HepG2 (cell line): Measurements from ENCODE around the gene NOTCH4. TPM values are rescaled to one million over a fixed set of nuclear protein-coding genes. Genes with fewer than 3 reads are reported as not detected.
"Not testable (repeated sequence)": the region's sequence is repeated elsewhere in the genome, so short reads cannot be mapped to it uniquely, and the experiment has no call there.

ENCODE experiments used
- ATAC-seq: fragments of 200-7000 bp; cut with Tn5 transposase; 3 replicates; pipeline ENCODE4 v1.9.1; 2020; ENCODE audit warnings: mild to moderate bottlenecking, moderate library complexity
- BruUV-seq: library from RNA; stranded (reverse); fragments of 400-500 nt; replicated peaks from 2 replicates; lab custom pipeline; 2021; lab: Mats Ljungman, UMichigan
- CTCF ChIA-PET: fragments of 300-600 bp; formaldehyde crosslinking; extraction: SDS; loops from one replicate; lab custom pipeline; 2021; ENCODE audit warnings: low total read pairs, inconsistent platforms, low intra/inter-chr PET ratio; lab: Yijun Ruan, JAX
- POLR2A ChIA-PET: fragments of 350-600 bp; sonication (Branson Sonifier 250); formaldehyde crosslinking; loops from one replicate; lab custom pipeline; 2020; ENCODE audit warnings: antibody characterized with exemption, inconsistent platforms; lab: Yijun Ruan, JAX
- DNase-seq: peaks from one replicate; pipeline ENCODE4 v3.0.0-alpha.2; 2015; ENCODE audit warnings: low spot score
- FAIRE-seq: peaks from 3 replicates; lab custom pipeline; 2011; peaks lifted over from hg19 to GRCh38; lab: Jason Lieb, UNC
- H2AFZ ChIP-seq: one replicate; pipeline ENCODE4 v1.6.1; 2011; ENCODE audit warnings: low read length, inconsistent platforms
- H3K27ac ChIP-seq: fragments of 300-600 bp; 3 replicates; pipeline ENCODE4 v1.8.0; 2011; ENCODE audit warnings: mixed run types, mild to moderate bottlenecking, mixed read lengths, low read length, inconsistent platforms; ENCODE audit not compliant: insufficient read depth; ENCODE audit errors: extremely low read length
- H3K27me3 ChIP-seq, 2 experiments: fragments of 200-600 bp in 1 of 2; 2 replicates in 1 of 2; 3 replicates in 1 of 2; pipeline versions ENCODE4 v1.6.0 to v1.8.0; 2011; ENCODE audit warnings: low read length in 2 of 2, mild to moderate bottlenecking in 2 of 2, moderate library complexity in 2 of 2, inconsistent platforms in 1 of 2; ENCODE audit not compliant: insufficient read depth in 2 of 2, control insufficient read depth in 1 of 2
- H3K36me3 ChIP-seq, 2 experiments: fragments of 200-600 bp in 1 of 2; replicated peaks in 1 of 2; 2 replicates in 1 of 2; 3 replicates in 1 of 2; pipeline versions ENCODE4 v1.5.1 to v1.8.0; 2011; ENCODE audit warnings: low read length in 2 of 2, inconsistent platforms in 1 of 2; ENCODE audit not compliant: insufficient read depth in 2 of 2, control insufficient read depth in 1 of 2
- H3K4me1 ChIP-seq: 2 replicates; pipeline ENCODE4 v1.5.1; 2012; ENCODE audit warnings: low read length, inconsistent platforms; ENCODE audit not compliant: insufficient read depth
- H3K4me2 ChIP-seq: 2 replicates; pipeline ENCODE4 v1.6.0; 2011; ENCODE audit warnings: low read depth, low read length, inconsistent platforms
- H3K4me3 ChIP-seq, 3 experiments: fragments of 200-600 bp in 1 of 3; sonication (generic), shearing (Covaris generic) in 1 of 3; replicated peaks in 1 of 3; 2 replicates each; pipeline ENCODE4 v1.5.1; 2011 to 2016; ENCODE audit warnings: low read length in 3 of 3, inconsistent platforms in 2 of 3, low read depth in 2 of 3, mild to moderate bottlenecking in 2 of 3, control low read depth in 1 of 3, mixed read lengths in 1 of 3; ENCODE audit not compliant: insufficient read depth in 1 of 3
- H3K79me2 ChIP-seq: one replicate; pipeline ENCODE4 v1.6.1; 2011; ENCODE audit warnings: low read length, inconsistent platforms; ENCODE audit not compliant: insufficient read depth
- H3K9ac ChIP-seq: 2 replicates; pipeline ENCODE4 v1.6.0; 2011; ENCODE audit warnings: mild to moderate bottlenecking, low read depth, low read length, inconsistent platforms; ENCODE audit not compliant: insufficient read depth
- H3K9me3 ChIP-seq: 2 replicates; pipeline ENCODE4 v1.5.1; 2012; ENCODE audit warnings: mild to moderate bottlenecking, low read length
- H4K20me1 ChIP-seq: 2 replicates; pipeline ENCODE4 v1.6.0; 2011; ENCODE audit warnings: inconsistent platforms, mild to moderate bottlenecking, low read length, moderate library complexity; ENCODE audit not compliant: insufficient read depth
- RBFOX2 ChIP-seq: fragments of 200-400 bp; formaldehyde crosslinking; IDR thresholded peaks from 2 replicates; pipeline ENCODE4 v1.6.1; 2017; ENCODE audit warnings: low read depth, mild to moderate bottlenecking, low read length
- ZNF709 ChIP-seq: sonication (generic); formaldehyde crosslinking; IDR thresholded peaks from 2 replicates; pipeline ENCODE4 v1.5.0; 2020; ENCODE audit warnings: mild to moderate bottlenecking, missing genetic modification reagents
- WGBS: methylation state at CpG from one replicate; pipeline ENCODE4 v1.1.6; 2017; ENCODE audit warnings: low lambda C conversion rate; 5-methylcytosine and 5-hydroxymethylcytosine counted together
- in situ Hi-C: cut with HindIII; loops from 2 replicates; pipeline ENCODE4 v1.10.0; 2017; ENCODE audit warnings: low pct_unique_long_range_greater_than_20kb; ENCODE audit not compliant: extremely low pct_ligation_motif_present
- intact Hi-C: fragments of 100-400 bp; cut with micrococcal nuclease; formaldehyde crosslinking; loops from one replicate; pipeline ENCODE4 v1.10.0; 2022; ENCODE audit not compliant: unreplicated experiment
- polyA plus RNA-seq, 8 experiments: library from polyadenylated mRNA; depleted of rRNA in 3 of 8; stranded (reverse) in 7 of 8; unstranded in 1 of 8; fragments of >200 nt; fragmentation: Illumina TruSeq in 4 of 8; extraction: Trizol in 4 of 8; gene quantifications; 2 replicates each; pipeline versions ENCODE4 v1.2.1 to v1.2.3, GENCODE V29; 2011 to 2016; ENCODE audit warnings: low read depth in 4 of 8, missing spikeins in 1 of 8, mixed read lengths in 1 of 8; ENCODE audit not compliant: insufficient read depth in 1 of 8
- total RNA-seq, 5 experiments: library from RNA; depleted of rRNA; stranded (reverse); fragments of >200 nt; fragmentation: Illumina TruSeq; extraction: Trizol; gene quantifications; 2 replicates each; pipeline ENCODE4 v1.2.3, GENCODE V29; 2016; ENCODE audit warnings: low read depth in 1 of 5
- TF ChIP-seq, protein P1 (sequence below): sonication (generic); formaldehyde crosslinking; IDR thresholded peaks from 2 replicates; pipeline ENCODE4 v1.5.0; 2020; ENCODE audit warnings: mild to moderate bottlenecking, missing genetic modification reagents

NOTCH4 gene
- total and polyA plus RNA-seq, 2 of the 13 experiments (the other 11 are each of a cell fraction or from before 2014, with no cell fraction given): 0.51 to 0.83 TPM

DNA sequence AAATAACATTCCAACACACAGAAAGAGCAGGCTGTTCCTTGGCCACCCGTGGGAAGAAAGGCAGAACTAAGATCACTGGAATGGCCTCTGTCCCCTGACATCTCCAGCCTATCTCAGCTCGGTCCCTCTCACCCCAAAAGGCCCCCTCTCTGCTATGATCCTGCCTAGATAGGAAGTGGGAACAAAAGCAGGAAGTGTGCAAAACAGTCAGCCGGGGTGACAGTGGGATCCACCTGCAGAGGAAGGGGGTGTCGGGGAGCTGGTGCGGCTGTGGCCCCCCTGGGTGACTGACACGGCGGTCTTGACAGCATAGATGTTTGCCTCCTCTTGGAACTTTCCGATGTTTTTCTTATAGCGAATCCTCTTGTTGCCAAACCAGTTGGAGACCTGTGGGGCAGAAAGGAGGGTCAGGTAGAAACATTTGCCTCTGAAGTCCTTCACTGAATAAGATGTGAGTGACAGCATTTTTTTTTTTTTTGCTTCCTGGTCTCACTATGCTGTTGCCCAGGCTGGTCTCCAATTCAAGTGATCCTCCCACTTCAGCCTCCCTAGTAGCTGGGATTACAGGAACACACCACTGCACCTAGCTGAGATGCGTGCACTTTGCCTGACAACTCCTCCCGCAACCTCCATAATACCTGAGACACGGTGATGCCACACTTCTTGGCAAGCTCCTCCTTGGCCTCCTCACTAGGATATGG, 36.7 kb downstream of the NOTCH4 start:
- H3K9ac ChIP-seq: no peak overlapping the region
- H3K79me2 ChIP-seq: peaks cover 15% of the 10 kb centered on the region
- WGBS: 94% methylated on average over 12 of the region's 12 CpGs
- peaks cover 28% of the 10 kb centered on the region for H3K4me1 ChIP-seq
- CTCF ChIA-PET: no interaction called here
- TF ChIP-seq, protein P1, sequence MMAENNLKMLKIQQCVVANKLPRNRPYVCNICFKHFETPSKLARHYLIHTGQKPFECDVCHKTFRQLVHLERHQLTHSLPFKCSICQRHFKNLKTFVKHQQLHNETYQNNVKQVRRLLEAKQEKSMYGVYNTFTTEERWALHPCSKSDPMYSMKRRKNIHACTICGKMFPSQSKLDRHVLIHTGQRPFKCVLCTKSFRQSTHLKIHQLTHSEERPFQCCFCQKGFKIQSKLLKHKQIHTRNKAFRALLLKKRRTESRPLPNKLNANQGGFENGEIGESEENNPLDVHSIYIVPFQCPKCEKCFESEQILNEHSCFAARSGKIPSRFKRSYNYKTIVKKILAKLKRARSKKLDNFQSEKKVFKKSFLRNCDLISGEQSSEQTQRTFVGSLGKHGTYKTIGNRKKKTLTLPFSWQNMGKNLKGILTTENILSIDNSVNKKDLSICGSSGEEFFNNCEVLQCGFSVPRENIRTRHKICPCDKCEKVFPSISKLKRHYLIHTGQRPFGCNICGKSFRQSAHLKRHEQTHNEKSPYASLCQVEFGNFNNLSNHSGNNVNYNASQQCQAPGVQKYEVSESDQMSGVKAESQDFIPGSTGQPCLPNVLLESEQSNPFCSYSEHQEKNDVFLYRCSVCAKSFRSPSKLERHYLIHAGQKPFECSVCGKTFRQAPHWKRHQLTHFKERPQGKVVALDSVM: peak; percentile 74; the same call in 1 of the 2 replicates
- TF ChIP-seq RBFOX2 (peak; percentile 54), ZNF709 (no peak)
- intact Hi-C loops: no loop called here
- POLR2A ChIA-PET: interaction anchor here (2.0 to 7.1 kb wide), 3 partner anchors 8 to 59 kb away, joined by 4 to 127 read pairs (median 10); partner anchors contain the start of genes AGPAT1, ATF6B and RNF5
- H4K20me1 ChIP-seq: no peaks in the 10 kb centered on the region
- no peaks in the 10 kb centered on the region; a peak in 1 of 5 replicates for H3K27me3 ChIP-seq
- no peak overlapping the region for H3K4me2 ChIP-seq
- peaks cover 12 to 29% of the 10 kb centered on the region in 2 experiments for H3K36me3 ChIP-seq
- H3K27ac ChIP-seq: no peak overlapping the region
- DNase-seq (no peak), FAIRE-seq (no peak), ATAC-seq (no peak)
- no peak overlapping the region for H3K4me3 ChIP-seq
- no peak overlapping the region for H2AFZ ChIP-seq
- in situ Hi-C loops: no loop called here
- no TSS peak for BruUV-seq
- no peaks in the 10 kb centered on the region for H3K9me3 ChIP-seq

DNA sequence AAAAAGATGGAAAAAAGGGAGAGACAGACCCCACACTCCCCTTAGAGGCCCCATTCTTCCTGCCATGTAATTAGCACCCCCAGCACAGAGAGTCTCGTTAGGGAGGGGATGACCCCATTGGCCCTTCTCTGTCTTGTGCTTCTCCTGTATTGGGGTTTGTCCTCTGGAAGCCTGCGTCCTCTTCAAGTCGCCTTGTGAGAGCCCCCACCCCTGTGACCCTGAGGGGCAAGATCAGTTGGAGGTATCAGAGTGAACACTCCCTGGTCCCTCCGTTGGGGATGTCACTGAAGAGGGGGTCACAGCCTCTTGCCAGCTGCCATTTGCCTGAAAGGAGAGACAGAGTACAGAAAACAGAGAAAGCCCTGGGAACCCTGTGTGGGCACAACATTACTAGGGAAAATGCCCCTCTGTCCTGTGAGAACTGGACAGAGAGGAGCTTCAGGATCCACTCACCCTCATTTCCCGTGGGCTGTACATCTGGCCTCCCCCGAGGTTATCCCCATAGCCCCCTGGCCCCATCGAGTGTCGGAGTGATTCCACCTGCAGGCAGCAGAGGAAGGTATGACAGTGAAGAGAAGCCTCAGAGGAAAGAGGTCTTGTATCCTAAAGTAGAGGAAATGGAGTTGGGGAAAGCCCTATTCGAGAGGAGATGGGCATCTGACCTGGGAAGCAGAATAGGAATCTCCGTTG, 37.6 kb downstream of the NOTCH4 start:
- DNase-seq, in situ Hi-C loops, ATAC-seq, BruUV-seq, FAIRE-seq, H3K27me3 ChIP-seq, CTCF ChIA-PET, intact Hi-C loops, H3K9ac ChIP-seq, H3K27ac ChIP-seq, H3K4me2 ChIP-seq, H2AFZ ChIP-seq, H4K20me1 ChIP-seq, H3K9me3 ChIP-seq, H3K4me3 ChIP-seq: not testable (repeated sequence)
- peaks cover 19% of the 10 kb centered on the region for H3K4me1 ChIP-seq
- H3K79me2 ChIP-seq: peaks cover 15% of the 10 kb centered on the region
- POLR2A ChIA-PET: interaction anchor here (1.0 to 7.1 kb wide), 3 partner anchors 8 to 70 kb away, joined by 4 to 127 read pairs (median 10); partner anchors contain the start of genes AGPAT1 and RNF5
- 94% methylated on average over 10 of the region's 10 CpGs for WGBS
- peaks cover 16 to 34% of the 10 kb centered on the region in 2 experiments for H3K36me3 ChIP-seq

DNA sequence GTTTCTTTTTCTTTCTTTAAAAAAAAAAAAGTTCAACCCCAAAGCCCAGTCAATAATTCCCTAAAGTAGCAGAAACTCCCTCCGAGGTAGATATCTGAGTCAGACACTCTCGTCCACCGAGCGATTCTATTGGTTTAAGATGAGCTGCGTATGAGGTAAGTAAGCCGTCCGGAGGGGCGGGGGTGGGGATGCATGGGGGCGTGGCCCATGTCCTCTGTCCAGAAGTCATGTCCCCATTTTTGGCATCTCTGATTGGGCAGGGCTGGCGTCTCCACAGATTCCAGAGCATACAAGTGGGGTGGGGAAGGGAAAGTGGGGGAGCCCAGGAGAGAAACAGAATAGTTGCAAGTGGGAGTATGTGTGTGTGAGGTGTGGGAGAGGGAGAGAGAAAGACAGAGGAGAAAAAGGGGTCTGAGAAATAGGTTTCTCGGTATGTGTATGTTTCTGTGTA, 38.2 kb downstream of the NOTCH4 start:
- Histone ChIP-seq H3K4me1 (peaks cover 13% of the 10 kb centered on the region), H3K36me3 (peaks cover 21 to 40% of the 10 kb centered on the region in 2 experiments), H3K79me2 (peaks cover 14% of the 10 kb centered on the region)
- H3K4me3 ChIP-seq, DNase-seq, H4K20me1 ChIP-seq, CTCF ChIA-PET, ATAC-seq, H3K4me2 ChIP-seq, in situ Hi-C loops, H3K27me3 ChIP-seq, BruUV-seq, H2AFZ ChIP-seq, H3K9ac ChIP-seq, FAIRE-seq, intact Hi-C loops, H3K9me3 ChIP-seq, H3K27ac ChIP-seq: not testable (repeated sequence)
- POLR2A ChIA-PET: interaction anchor here (1.0 to 7.1 kb wide), 3 partner anchors 7 to 69 kb away, joined by 4 to 127 read pairs (median 10); partner anchors contain the start of genes AGPAT1 and RNF5
- 93% methylated on average over 11 of the region's 11 CpGs for WGBS
